GM12878 (cell line): ENCODE measurements around the gene COA1. TPM values are rescaled to one million over a fixed set of nuclear protein-coding genes. Genes with fewer than 3 reads are reported as not detected.

Experiments
- ASH2L ChIP-seq: fragments of 300-600, 200-600 bp; sonication (generic); IDR thresholded peaks from 2 replicates; pipeline ENCODE4 v1.6.1; 2017; ENCODE audit warnings: low read depth, mild to moderate bottlenecking, borderline replicate concordance
- ATF7 ChIP-seq: fragments of 450-650 bp; IDR thresholded peaks from 2 replicates; pipeline ENCODE4 v1.6.1; 2016; ENCODE audit warnings: low read depth, mild to moderate bottlenecking
- BHLHE40 ChIP-seq, 2 experiments: fragments of 450-650 bp in 1 of 2; IDR thresholded peaks; 2 replicates each; pipeline ENCODE4 v1.6.1; 2011 to 2017; ENCODE audit warnings: low read depth in 2 of 2, borderline replicate concordance in 1 of 2, improper control_type of control experiment in 1 of 2, low read length in 1 of 2, mild to moderate bottlenecking in 1 of 2
- CHD1 ChIP-seq: IDR thresholded peaks from 2 replicates; pipeline ENCODE4 v1.6.1; 2012; ENCODE audit warnings: low read depth, low read length, improper control_type of control experiment
- CREM ChIP-seq: IDR thresholded peaks from 2 replicates; pipeline ENCODE4 v1.6.1; 2014; ENCODE audit warnings: antibody characterized with exemption, low read depth
- CTCF ChIP-seq, 3 experiments: IDR thresholded peaks in 2 of 3; conservative IDR thresholded peaks in 1 of 3; 2 replicates each; pipeline ENCODE4 v1.5.1; 2011; ENCODE audit warnings: low read depth in 3 of 3, low read length in 3 of 3, mild to moderate bottlenecking in 3 of 3, control low read depth in 2 of 3, moderate library complexity in 2 of 3, inconsistent platforms in 1 of 3, mixed read lengths in 1 of 3; ENCODE audit not compliant: control insufficient read depth in 2 of 3, insufficient read depth in 1 of 3; ENCODE audit errors: extremely low read depth in 1 of 3
- HSF1 ChIP-seq: fragments of 150-350 bp; IDR thresholded peaks from 2 replicates; pipeline ENCODE4 v1.6.1; 2014; ENCODE audit warnings: mild to moderate bottlenecking, low read depth, low read length
- KAT2A ChIP-seq: conservative IDR thresholded peaks from 2 replicates; pipeline ENCODE4 v1.6.1; 2011; ENCODE audit warnings: low read depth, low read length; ENCODE audit not compliant: control insufficient read depth
- MEF2B ChIP-seq: fragments of 450-650 bp; IDR thresholded peaks from 2 replicates; pipeline ENCODE4 v1.6.1; 2018; ENCODE audit warnings: mild to moderate bottlenecking, moderate library complexity; ENCODE audit not compliant: partially characterized antibody, poor library complexity, severe bottlenecking
- MLLT1 ChIP-seq: fragments of 450-650 bp; IDR thresholded peaks from 2 replicates; pipeline ENCODE4 v1.6.1; 2016; ENCODE audit warnings: mild to moderate bottlenecking
- NR2F1 ChIP-seq: fragments of 450-650 bp; conservative IDR thresholded peaks from 2 replicates; pipeline ENCODE4 v1.6.1; 2017; ENCODE audit warnings: mild to moderate bottlenecking
- RBBP5 ChIP-seq: fragments of 200-600 bp; sonication (generic); conservative IDR thresholded peaks from 2 replicates; pipeline ENCODE4 v1.6.1; 2016
- SIX5 ChIP-seq: IDR thresholded peaks from 2 replicates; pipeline ENCODE4 v1.6.1; 2011; ENCODE audit warnings: mild to moderate bottlenecking, low read depth, low read length, moderate library complexity; ENCODE audit not compliant: severe bottlenecking
- SRF ChIP-seq, 2 experiments: IDR thresholded peaks; 2 replicates each; pipeline ENCODE4 v1.6.1; 2011; ENCODE audit warnings: low read depth in 2 of 2, low read length in 2 of 2, mild to moderate bottlenecking in 1 of 2, moderate library complexity in 1 of 2
- ZBTB33 ChIP-seq: fragments of 450-650 bp; IDR thresholded peaks from 2 replicates; pipeline ENCODE4 v1.6.1; 2017; ENCODE audit warnings: mild to moderate bottlenecking
- ZNF207 ChIP-seq: fragments of 450-650 bp; IDR thresholded peaks from 2 replicates; pipeline ENCODE4 v1.6.1; 2014; ENCODE audit warnings: antibody characterized with exemption, mild to moderate bottlenecking, borderline replicate concordance
- ZNF687 ChIP-seq: fragments of 450-650 bp; IDR thresholded peaks from 2 replicates; pipeline ENCODE4 v1.6.1; 2017; ENCODE audit warnings: mild to moderate bottlenecking, moderate library complexity
- polyA plus RNA-seq, 11 experiments: library from polyadenylated mRNA; depleted of rRNA in 4 of 11; unstranded in 6 of 11; stranded (reverse) in 5 of 11; fragments of >200 nt; fragmentation: Nextera tagmentation in 4 of 11; fragmentation: Illumina TruSeq in 1 of 11; extraction: Ambion mirVana in 4 of 11; extraction: Trizol in 1 of 11; gene quantifications; 1 replicate in 1 of 11; 2 replicates in 10 of 11; pipeline versions ENCODE4 v1.2.1 to v1.2.3, GENCODE V29; 2011 to 2016; ENCODE audit warnings: inconsistent platforms in 2 of 11, missing spikeins in 2 of 11, low read depth in 1 of 11
- total RNA-seq, 4 experiments: library from RNA; depleted of rRNA in 3 of 4; stranded (reverse); fragments of >200 nt in 3 of 4; fragmentation: Illumina TruSeq in 1 of 4; extraction: Trizol in 1 of 4; gene quantifications; 2 replicates each; pipeline versions ENCODE4 v1.2.1 to v1.2.3, GENCODE V29; 2013 to 2021

Gene COA1
- total and polyA plus RNA-seq, 10 of the 15 experiments (the other 5 are each of a cell fraction or from before 2014, with no cell fraction given), result 83.1 to 258 (median 111) TPM

GRCh38 chr7:43758822-43759683 is 29.7 kb upstream of the COA1 start (continued):
- TF ChIP-seq ZNF687 (no peak), CREM (peak; percentile 18), MLLT1 (peak; percentile 98), MEF2B (no peak), NR2F1 (no peak), RBBP5 (peak; percentile 70; the same call in 1 of the 2 replicates), ATF7 (no peak), KAT2A (no peak), SIX5 (no peak), SRF (IDR thresholded peaks at IDR 0.05; ENCODE audit: low read depth in 2 of 2, low read length in 2 of 2) (no peak), CHD1 (no peak), BHLHE40 (IDR thresholded peaks at IDR 0.05; ENCODE audit: borderline replicate concordance in 1 of 2, low read depth in 2 of 2, low read length in 1 of 2) (peak in 1 of 2 experiments; percentile 40; a peak in 1 of 4 replicates), ASH2L (peak; percentile 98), HSF1 (no peak), ZNF207 (no peak), CTCF (IDR thresholded peaks at IDR 0.05 in 2 of 3, conservative IDR thresholded peaks at IDR 0.05 in 1 of 3; ENCODE audit: control insufficient read depth in 2 of 3, extremely low read depth in 1 of 3, insufficient read depth in 1 of 3, low read depth in 3 of 3, low read length in 3 of 3) (no peak), ZBTB33 (0 out of 2 replicates have a peak, but pooled peaks have one; percentile 55)
